Liver (tissue), 9 donors: ENCODE results near the gene AAMDC. TPM values are rescaled to one million over a fixed set of nuclear protein-coding genes. Genes with fewer than 3 reads are reported as not detected.
"Not testable (repeated sequence)": the region's sequence is repeated elsewhere in the genome, so short reads cannot be mapped to it uniquely, and the experiment has no call there.

Experiments used
- DNase-seq: peaks from one replicate; pipeline ENCODE4 v3.0.0-alpha.2; 2017; ENCODE audit warnings: low spot score
- H3K27ac ChIP-seq, 2 donors: one replicate each; pipeline ENCODE4 v1.7.0; 2013; ENCODE audit warnings: inconsistent platforms in 2 of 2, low read length in 2 of 2, control low read depth in 1 of 2, low read depth in 1 of 2, mild to moderate bottlenecking in 1 of 2
- H3K27me3 ChIP-seq, 4 donors: one replicate each; pipeline versions ENCODE4 v1.6.1 to v1.7.0; 2013; ENCODE audit warnings: low read length in 3 of 4, inconsistent platforms in 1 of 4, mild to moderate bottlenecking in 1 of 4, moderate library complexity in 1 of 4; ENCODE audit not compliant: control insufficient read depth in 4 of 4, insufficient read depth in 4 of 4
- H3K36me3 ChIP-seq, 4 donors: one replicate each; pipeline versions ENCODE4 v1.6.1 to v1.7.0; 2013; ENCODE audit warnings: low read length in 3 of 4, mild to moderate bottlenecking in 3 of 4, low read depth in 1 of 4, moderate library complexity in 1 of 4; ENCODE audit not compliant: control insufficient read depth in 4 of 4, insufficient read depth in 3 of 4
- H3K4me1 ChIP-seq, 4 donors: one replicate each; pipeline versions ENCODE4 v1.6.1 to v1.7.0; 2013; ENCODE audit warnings: low read length in 3 of 4, mild to moderate bottlenecking in 3 of 4, moderate library complexity in 1 of 4; ENCODE audit not compliant: control insufficient read depth in 4 of 4, insufficient read depth in 4 of 4
- H3K4me3 ChIP-seq, 3 donors: one replicate each; pipeline versions ENCODE4 v1.6.1 to v1.7.0; 2013; ENCODE audit warnings: low read length in 3 of 3, control low read depth in 1 of 3, low read depth in 1 of 3, mild to moderate bottlenecking in 1 of 3
- H3K9ac ChIP-seq, 2 donors: one replicate each; pipeline ENCODE4 v1.7.0; 2013; ENCODE audit warnings: low read length in 2 of 2, mild to moderate bottlenecking in 2 of 2, moderate library complexity in 2 of 2, control low read depth in 1 of 2, low read depth in 1 of 2
- H3K9me3 ChIP-seq, 4 donors: one replicate each; pipeline versions ENCODE4 v1.6.1 to v1.7.0; 2013; ENCODE audit warnings: low read length in 3 of 4; ENCODE audit not compliant: control insufficient read depth in 4 of 4
- ATF3 ChIP-seq: IDR thresholded peaks from 2 replicates; pipeline ENCODE4 v1.6.1; 2016; ENCODE audit warnings: antibody characterized with exemption
- CTCF ChIP-seq: fragments of 150-350 bp; IDR thresholded peaks from 2 replicates; pipeline ENCODE4 v1.5.1; 2017; ENCODE audit warnings: improper control_type of control experiment, low read depth, low read length; ENCODE audit not compliant: missing input control
- EGR1 ChIP-seq, 2 donors: IDR thresholded peaks; 2 replicates each; pipeline ENCODE4 v1.6.1; 2016 to 2018; ENCODE audit warnings: antibody characterized with exemption in 2 of 2, low read depth in 2 of 2
- FOXA2 ChIP-seq: IDR thresholded peaks from 2 replicates; pipeline ENCODE4 v1.6.1; 2016; ENCODE audit warnings: antibody characterized with exemption
- GABPA ChIP-seq, 2 donors: IDR thresholded peaks in 1 of 2; conservative IDR thresholded peaks in 1 of 2; 2 replicates each; pipeline ENCODE4 v1.6.1; 2016; ENCODE audit warnings: antibody characterized with exemption in 2 of 2, mild to moderate bottlenecking in 1 of 2, moderate library complexity in 1 of 2
- HNF4G ChIP-seq: IDR thresholded peaks from 2 replicates; pipeline ENCODE4 v1.6.1; 2016; ENCODE audit warnings: antibody characterized with exemption
- JUND ChIP-seq, 2 donors: IDR thresholded peaks; 2 replicates each; pipeline ENCODE4 v1.6.1; 2016; ENCODE audit warnings: antibody characterized with exemption in 2 of 2
- MAX ChIP-seq: IDR thresholded peaks from 2 replicates; pipeline ENCODE4 v1.6.1; 2016; ENCODE audit warnings: antibody characterized with exemption
- NR2F2 ChIP-seq: IDR thresholded peaks from 2 replicates; pipeline ENCODE4 v1.6.1; 2016; ENCODE audit warnings: antibody characterized with exemption
- RAD21 ChIP-seq, 2 donors: IDR thresholded peaks; 2 replicates each; pipeline ENCODE4 v1.6.1; 2016; ENCODE audit warnings: antibody characterized with exemption in 2 of 2, mild to moderate bottlenecking in 2 of 2
- RXRA ChIP-seq, 2 donors: IDR thresholded peaks; 2 replicates each; pipeline ENCODE4 v1.6.1; 2017 to 2018; ENCODE audit warnings: antibody characterized with exemption in 2 of 2, mild to moderate bottlenecking in 1 of 2
- TAF1 ChIP-seq: conservative IDR thresholded peaks from 2 replicates; pipeline ENCODE4 v1.6.1; 2016; ENCODE audit warnings: antibody characterized with exemption, mild to moderate bottlenecking
- WGBS: extraction: QIAGEN DNeasy Blood & Tissue Kit; methylation state at CpG from one replicate; pipeline ENCODE4 v1.1.7; 2013; 5-methylcytosine and 5-hydroxymethylcytosine counted together
- polyA plus RNA-seq, 2 donors: library from polyadenylated mRNA; stranded (reverse) in 1 of 2; unstranded in 1 of 2; fragments of 200-250 nt in 1 of 2; fragments of >200 nt in 1 of 2; fragmentation: Nextera tagmentation in 1 of 2; extraction: Ambion mirVana in 1 of 2; gene quantifications; one replicate each; pipeline versions ENCODE4 v1.2.1 to v1.2.3, GENCODE V29; 2013 to 2015
- total RNA-seq, 2 donors: library from RNA; depleted of rRNA; stranded (reverse); fragments of >200 nt; gene quantifications; one replicate each; pipeline ENCODE4 v1.2.3, GENCODE V29; 2014
- TF ChIP-seq, protein P1 (sequence below): IDR thresholded peaks from 2 replicates; pipeline ENCODE4 v1.6.1; 2016; ENCODE audit warnings: antibody characterized with exemption, mild to moderate bottlenecking
- donor health status: healthy.
- donor health status: healthy.
- donor health status: healthy.
- donor health status: healthy.
- donor health status: healthy.

The AAMDC gene
- total and polyA plus RNA-seq, 4 donors: 7.4 to 31.1 (median 13.7) TPM

DNA sequence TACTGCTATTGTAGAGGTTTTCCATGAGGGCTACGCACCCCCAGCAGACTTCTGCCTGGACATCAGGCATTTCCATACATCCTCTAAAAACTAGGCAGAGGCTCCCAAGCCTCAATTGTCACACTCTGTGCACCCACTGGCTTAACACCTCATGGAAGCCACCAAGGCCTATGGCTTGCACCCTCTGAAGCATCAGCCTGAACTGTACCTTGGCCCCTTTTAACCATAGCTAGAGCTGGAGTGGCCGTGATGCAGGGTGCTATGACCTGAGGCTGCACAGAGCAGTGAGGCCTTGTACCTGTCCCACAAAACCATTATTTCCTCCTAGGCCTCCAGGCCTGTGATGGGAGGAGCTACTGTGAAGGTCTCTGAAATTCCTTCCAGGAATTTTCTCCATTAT is 33.9 kb downstream of the AAMDC start:
- H3K27ac ChIP-seq: no peak overlapping the region
- over 99% methylated on average over 2 of the region's 2 CpGs for WGBS
- TF ChIP-seq TAF1 (no peak), HNF4G (no peak), EGR1 (IDR thresholded peaks at IDR 0.05; ENCODE audit: low read depth in 2 of 2) (no peak), JUND (IDR thresholded peaks at IDR 0.05) (no peak)
- TF ChIP-seq, protein P1, sequence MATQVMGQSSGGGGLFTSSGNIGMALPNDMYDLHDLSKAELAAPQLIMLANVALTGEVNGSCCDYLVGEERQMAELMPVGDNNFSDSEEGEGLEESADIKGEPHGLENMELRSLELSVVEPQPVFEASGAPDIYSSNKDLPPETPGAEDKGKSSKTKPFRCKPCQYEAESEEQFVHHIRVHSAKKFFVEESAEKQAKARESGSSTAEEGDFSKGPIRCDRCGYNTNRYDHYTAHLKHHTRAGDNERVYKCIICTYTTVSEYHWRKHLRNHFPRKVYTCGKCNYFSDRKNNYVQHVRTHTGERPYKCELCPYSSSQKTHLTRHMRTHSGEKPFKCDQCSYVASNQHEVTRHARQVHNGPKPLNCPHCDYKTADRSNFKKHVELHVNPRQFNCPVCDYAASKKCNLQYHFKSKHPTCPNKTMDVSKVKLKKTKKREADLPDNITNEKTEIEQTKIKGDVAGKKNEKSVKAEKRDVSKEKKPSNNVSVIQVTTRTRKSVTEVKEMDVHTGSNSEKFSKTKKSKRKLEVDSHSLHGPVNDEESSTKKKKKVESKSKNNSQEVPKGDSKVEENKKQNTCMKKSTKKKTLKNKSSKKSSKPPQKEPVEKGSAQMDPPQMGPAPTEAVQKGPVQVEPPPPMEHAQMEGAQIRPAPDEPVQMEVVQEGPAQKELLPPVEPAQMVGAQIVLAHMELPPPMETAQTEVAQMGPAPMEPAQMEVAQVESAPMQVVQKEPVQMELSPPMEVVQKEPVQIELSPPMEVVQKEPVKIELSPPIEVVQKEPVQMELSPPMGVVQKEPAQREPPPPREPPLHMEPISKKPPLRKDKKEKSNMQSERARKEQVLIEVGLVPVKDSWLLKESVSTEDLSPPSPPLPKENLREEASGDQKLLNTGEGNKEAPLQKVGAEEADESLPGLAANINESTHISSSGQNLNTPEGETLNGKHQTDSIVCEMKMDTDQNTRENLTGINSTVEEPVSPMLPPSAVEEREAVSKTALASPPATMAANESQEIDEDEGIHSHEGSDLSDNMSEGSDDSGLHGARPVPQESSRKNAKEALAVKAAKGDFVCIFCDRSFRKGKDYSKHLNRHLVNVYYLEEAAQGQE: no peak
- no peak overlapping the region for H3K9ac ChIP-seq
- no peaks in the 10 kb centered on the region for H3K4me1 ChIP-seq
- peaks cover 2 to 7% (median 5%) of the 10 kb centered on the region in 4 donors for H3K9me3 ChIP-seq
- no peaks in the 10 kb centered on the region for H3K27me3 ChIP-seq
- DNase-seq: no peak
- H3K4me3 ChIP-seq: no peak overlapping the region
- H3K36me3 ChIP-seq: peaks cover 4 to 14% (median 6%) of the 10 kb centered on the region in 4 donors

DNA sequence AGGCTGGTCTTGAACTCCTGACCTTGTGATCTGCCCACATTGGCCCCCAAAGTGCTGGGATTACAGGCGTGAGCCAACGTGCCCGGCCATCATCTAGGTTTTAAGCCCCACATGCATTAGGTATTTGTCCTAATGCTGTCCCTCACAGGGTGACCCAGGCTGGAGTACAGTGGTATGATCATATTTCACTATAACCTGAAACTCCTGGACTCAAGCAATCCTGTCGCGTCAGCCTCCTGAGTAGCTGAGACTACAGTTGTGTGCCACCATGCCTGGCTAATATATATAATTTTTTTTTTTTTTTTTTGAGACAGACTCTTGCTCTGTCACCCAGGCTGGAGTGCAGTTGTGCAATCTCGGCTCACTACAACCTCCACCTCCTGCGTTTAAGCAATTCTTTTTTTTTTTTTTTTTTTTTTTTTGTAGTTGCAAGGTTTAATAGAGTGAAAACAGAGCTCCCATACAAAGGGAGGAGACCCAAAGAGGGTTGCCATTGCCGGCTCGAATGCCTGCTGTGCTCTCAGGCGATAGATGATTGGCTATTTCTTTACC is 37.0 kb downstream of the AAMDC start:
- H3K9me3 ChIP-seq, H3K27me3 ChIP-seq, H3K9ac ChIP-seq, H3K4me1 ChIP-seq, DNase-seq, H3K27ac ChIP-seq, H3K4me3 ChIP-seq: not testable (repeated sequence)
- 92% methylated on average over 10 of the region's 10 CpGs for WGBS
- H3K36me3 ChIP-seq: peaks cover 4 to 10% (median 6%) of the 10 kb centered on the region in 4 donors

DNA sequence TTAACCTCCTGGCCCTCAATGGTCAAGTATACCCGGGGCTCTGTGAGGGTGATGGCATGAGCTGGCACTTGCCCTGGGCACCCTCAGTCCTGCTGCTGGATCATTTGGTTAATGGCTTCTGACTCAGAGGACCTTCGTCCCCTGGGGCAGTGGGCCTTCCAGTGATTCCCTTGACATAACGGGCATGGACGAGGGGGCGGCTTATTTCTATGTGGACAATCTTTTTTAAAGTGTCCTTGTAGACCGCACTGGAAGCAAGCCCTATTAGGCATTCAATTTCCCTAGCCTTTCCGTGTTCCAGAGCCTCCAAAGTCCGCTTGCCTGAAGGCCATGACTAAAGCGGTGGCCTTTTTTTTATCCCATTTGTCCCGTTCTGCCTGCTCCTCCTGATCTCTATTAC is 40.5 kb downstream of the AAMDC start:
- H3K27ac ChIP-seq, H3K27me3 ChIP-seq, H3K4me1 ChIP-seq, H3K4me3 ChIP-seq, H3K9me3 ChIP-seq, H3K36me3 ChIP-seq, DNase-seq, H3K9ac ChIP-seq: not testable (repeated sequence)
- 95% methylated on average over 10 of the region's 10 CpGs for WGBS

- 95% methylated on average over 1 of the region's 1 CpG for WGBS
- TF ChIP-seq JUND (IDR thresholded peaks at IDR 0.05) (no peak), MAX (no peak), CTCF (no peak), TAF1 (no peak), FOXA2 (no peak), RAD21 (IDR thresholded peaks at IDR 0.05) (no peak), RXRA (IDR thresholded peaks at IDR 0.05) (no peak), NR2F2 (no peak), ATF3 (no peak), GABPA (IDR thresholded peaks at IDR 0.05 in 1 of 2, conservative IDR thresholded peaks at IDR 0.05 in 1 of 2) (no peak)
- TF ChIP-seq, protein P1: no peak
Observed at GRCh38 chr11:77865805-77866204, 44.9 kb downstream of the AAMDC start.

More at GRCh38 chr11:77865805-77866204, 44.9 kb downstream of the AAMDC start:
- H3K4me3 ChIP-seq: no peak overlapping the region
- no peaks in the 10 kb centered on the region for H3K27me3 ChIP-seq
- peaks cover 0 to 14% (median 4%) of the 10 kb centered on the region in 4 donors for H3K36me3 ChIP-seq
- no peak overlapping the region for H3K27ac ChIP-seq
- H3K9ac ChIP-seq: no peak overlapping the region
- DNase-seq: no peak
- H3K4me1 ChIP-seq: no peaks in the 10 kb centered on the region
- no peaks in the 10 kb centered on the region for H3K9me3 ChIP-seq
